Panc1 (cell line): ENCODE measurements around the gene IKZF4. TPM values are rescaled to one million over a fixed set of nuclear protein-coding genes. Genes with fewer than 3 reads are reported as not detected.

Source experiments
- ATAC-seq: fragments of 200-7000 bp; cut with Tn5 transposase; 2 replicates; pipeline ENCODE4 v1.9.1; 2020; ENCODE audit warnings: mild to moderate bottlenecking, moderate library complexity
- Bru-seq: library from RNA; stranded (reverse); fragments of 400-500 nt; gene quantifications from one replicate; lab custom pipeline; 2021; lab: Mats Ljungman, UMichigan
- BruChase-seq, 2 experiments: library from RNA; stranded (reverse); fragments of 400-500 nt; gene quantifications; one replicate each; lab custom pipeline; 2021; lab: Mats Ljungman, UMichigan
- BruUV-seq: library from RNA; stranded (reverse); fragments of 400-500 nt; replicated peaks from 2 replicates; lab custom pipeline; 2021; lab: Mats Ljungman, UMichigan
- CTCF ChIA-PET: fragments of 300-600 bp; sonication (Branson Sonifier 250); formaldehyde crosslinking; loops from one replicate; lab custom pipeline; 2022; ENCODE audit warnings: antibody characterized with exemption; lab: Charles Lee
- POLR2A ChIA-PET: fragments of 300-600 bp; sonication (Branson Sonifier 250); formaldehyde crosslinking; loops from one replicate; lab custom pipeline; 2022; ENCODE audit warnings: antibody characterized with exemption; lab: Charles Lee
- DNase-seq: peaks from one replicate; pipeline ENCODE4 v3.0.0-alpha.2; 2010; ENCODE audit warnings: low read depth, low spot score
- H3K27ac ChIP-seq: 2 replicates; pipeline ENCODE4 v1.5.1; 2011; ENCODE audit warnings: mild to moderate bottlenecking, low read length, inconsistent platforms
- H3K27me3 ChIP-seq: fragments of 200-500 bp; sonication (Bioruptor generic); 2 replicates; pipeline ENCODE4 v1.6.0; 2014; ENCODE audit warnings: low read length, inconsistent platforms; ENCODE audit not compliant: control insufficient read depth, insufficient read depth
- H3K36me3 ChIP-seq: fragments of 200-500 bp; sonication (Bioruptor generic); 2 replicates; pipeline ENCODE4 v1.5.1; 2014; ENCODE audit warnings: inconsistent platforms, mild to moderate bottlenecking, low read length, moderate library complexity; ENCODE audit not compliant: control insufficient read depth, insufficient read depth
- H3K4me1 ChIP-seq: 2 replicates; pipeline ENCODE4 v1.5.1; 2011; ENCODE audit warnings: inconsistent platforms, mild to moderate bottlenecking, low read length, moderate library complexity; ENCODE audit not compliant: control insufficient read depth, insufficient read depth
- H3K4me3 ChIP-seq, 2 experiments: 2 replicates each; pipeline ENCODE4 v1.5.1; 2011 to 2012; ENCODE audit warnings: low read depth in 2 of 2, low read length in 2 of 2, mild to moderate bottlenecking in 2 of 2, inconsistent platforms in 1 of 2, moderate library complexity in 1 of 2
- H3K9me3 ChIP-seq: fragments of 200-500 bp; sonication (Bioruptor generic); 2 replicates; pipeline ENCODE4 v1.5.1; 2014; ENCODE audit warnings: low read depth, mild to moderate bottlenecking, inconsistent platforms, low read length, moderate library complexity; ENCODE audit not compliant: control insufficient read depth, insufficient read depth
- CTCF ChIP-seq: fragments of 450-650 bp; IDR thresholded peaks from 2 replicates; pipeline ENCODE4 v1.5.1; 2017; ENCODE audit warnings: mild to moderate bottlenecking
- POLR2AphosphoS5 ChIP-seq: IDR thresholded peaks from 2 replicates; pipeline ENCODE4 v1.6.1; 2012; ENCODE audit warnings: mild to moderate bottlenecking, low read depth, low read length, moderate library complexity
- REST ChIP-seq, 2 experiments: IDR thresholded peaks; 2 replicates each; pipeline ENCODE4 v1.6.1; 2011 to 2012; ENCODE audit warnings: low read depth in 2 of 2, control low read depth in 1 of 2, low read length in 1 of 2, mild to moderate bottlenecking in 1 of 2, moderate library complexity in 1 of 2; ENCODE audit not compliant: insufficient read depth in 1 of 2
- SIN3A ChIP-seq: IDR thresholded peaks from 2 replicates; pipeline ENCODE4 v1.6.1; 2012; ENCODE audit warnings: low read depth, mild to moderate bottlenecking, low read length, moderate library complexity, borderline replicate concordance; ENCODE audit not compliant: insufficient read depth
- TCF7L2 ChIP-seq: IDR thresholded peaks from 2 replicates; pipeline ENCODE4 v1.6.1; 2011; ENCODE audit warnings: mild to moderate bottlenecking, low read depth, low read length, inconsistent platforms
- in situ Hi-C: cut with HindIII; loops from 2 replicates; pipeline ENCODE4 v1.10.0; 2016; ENCODE audit warnings: low sequenced_read_pairs, low pct_unique_long_range_greater_than_20kb
- intact Hi-C: fragments of 100-400 bp; cut with micrococcal nuclease; formaldehyde crosslinking; loops from one replicate; pipeline ENCODE4 v1.10.0; 2022; ENCODE audit not compliant: unreplicated experiment
- long read RNA-seq: library from polyadenylated mRNA; unstranded; transcript quantifications from one replicate; pipeline ENCODE4 v2.0.0, GENCODE V29; 2021; ENCODE audit not compliant: unreplicated experiment
- polyA plus RNA-seq: library from polyadenylated mRNA; unstranded; fragments of >200 nt; gene quantifications from one replicate; pipeline ENCODE4 v1.2.1, GENCODE V29; 2012; ENCODE audit warnings: missing spikeins; ENCODE audit not compliant: insufficient read length
- total RNA-seq: library from RNA; stranded (reverse); gene quantifications from one replicate; pipeline ENCODE4 v1.2.1, GENCODE V29; 2021; ENCODE audit not compliant: unreplicated experiment

IKZF4 gene
- total RNA-seq (6.9 TPM), Bru-seq, nascent RNA (percentile 57 among the genes with signal in this experiment), BruChase-seq, experiment 1, labeled RNA remaining after a 2-hour chase (percentile 63 among the genes with signal in this experiment), BruChase-seq, experiment 2, labeled RNA remaining after a 6-hour chase (percentile 71 among the genes with signal in this experiment)
- 3.0 TPM for polyA plus RNA-seq
- long read RNA-seq, partial matches to known transcripts: 0 of 3 reads
- long read RNA-seq, other reads (novel, unspliced or antisense): 3 of 3 reads

- POLR2A ChIA-PET: no interaction called here
- no TSS peak for BruUV-seq
Measured at GRCh38 chr12:56020423-56021184, at the start of gene IKZF4. IKZF4 (plus strand) TSS chr12:56021043; CDS start chr12:56021494, 451 bp downstream.

More at GRCh38 chr12:56020423-56021184, at the start of gene IKZF4:
- Histone ChIP-seq H3K4me1 (no peaks in the 10 kb centered on the region), H3K27ac (no peak within 1 kb of the TSS), H3K9me3 (no peaks in the 10 kb centered on the region), H3K4me3 (no peak within 1 kb of the TSS), H3K27me3 (no peaks in the 10 kb centered on the region), H3K36me3 (no peaks in the 10 kb centered on the region)
- DNase-seq (no peak), ATAC-seq (peak; percentile 59)
- in situ Hi-C loops (no loop called here), intact Hi-C loops (no loop called here)
- TF ChIP-seq TCF7L2 (no peak), POLR2AphosphoS5 (no peak), REST (IDR thresholded peaks at IDR 0.05; ENCODE audit: insufficient read depth in 1 of 2, low read depth in 2 of 2, low read length in 1 of 2) (no peak), SIN3A (no peak), CTCF (no peak)
- CTCF ChIA-PET: no interaction called here
